Osteoblast (primary cell): ENCODE data around the gene CFAP100. TPM values are rescaled to one million over a fixed set of nuclear protein-coding genes. Genes with fewer than 3 reads are reported as not detected.

ENCODE experiments used
- DNase-seq: peaks from one replicate; pipeline ENCODE4 v3.0.0; 2011; ENCODE audit warnings: low spot score, mixed read lengths; ENCODE audit not compliant: insufficient read length; ENCODE audit errors: missing footprints
- H2AFZ ChIP-seq: 2 replicates; pipeline ENCODE4 v1.6.0; 2011; ENCODE audit warnings: mild to moderate bottlenecking, low read length
- H3K27ac ChIP-seq: 2 replicates; pipeline ENCODE4 v1.5.1; 2011; ENCODE audit warnings: mild to moderate bottlenecking, low read depth, low read length, moderate library complexity
- H3K27me3 ChIP-seq: 2 replicates; pipeline ENCODE4 v1.6.0; 2012; ENCODE audit warnings: mild to moderate bottlenecking, control low read depth, inconsistent platforms, low read length, moderate library complexity; ENCODE audit not compliant: insufficient read depth
- H3K36me3 ChIP-seq: 2 replicates; pipeline ENCODE4 v1.5.1; 2011; ENCODE audit warnings: mild to moderate bottlenecking, low read length, control low read depth, moderate library complexity; ENCODE audit not compliant: insufficient read depth
- H3K4me1 ChIP-seq: 2 replicates; pipeline ENCODE4 v1.5.1; 2011; ENCODE audit warnings: mild to moderate bottlenecking, low read length, control low read depth, moderate library complexity; ENCODE audit not compliant: insufficient read depth
- H3K4me2 ChIP-seq: 2 replicates; pipeline ENCODE4 v1.6.0; 2011; ENCODE audit warnings: mild to moderate bottlenecking, low read length; ENCODE audit not compliant: insufficient read depth
- H3K4me3 ChIP-seq: fragments of 200-600 bp; sonication (generic); 3 replicates; pipeline ENCODE4 v1.5.1; 2012; ENCODE audit warnings: mild to moderate bottlenecking, low read length, inconsistent platforms; ENCODE audit not compliant: insufficient read depth
- H3K79me2 ChIP-seq: 2 replicates; pipeline ENCODE4 v1.6.0; 2012; ENCODE audit warnings: mild to moderate bottlenecking, low read length, control low read depth, inconsistent platforms; ENCODE audit not compliant: insufficient read depth
- H3K9me3 ChIP-seq: 2 replicates; pipeline ENCODE4 v1.5.1; 2011; ENCODE audit warnings: low read depth, low read length, control low read depth
- H4K20me1 ChIP-seq: 2 replicates; pipeline ENCODE4 v1.6.0; 2012; ENCODE audit warnings: mild to moderate bottlenecking, low read length, control low read depth; ENCODE audit not compliant: insufficient read depth
- total RNA-seq: library from RNA; depleted of rRNA; stranded (reverse); fragments of >200 nt; gene quantifications from 2 replicates; pipeline ENCODE4 v1.2.3, GENCODE V29; 2012
- TF ChIP-seq, protein P1 (sequence below): IDR thresholded peaks from 2 replicates; pipeline ENCODE4 v1.5.1; 2011; ENCODE audit warnings: mild to moderate bottlenecking, low read depth, low read length, moderate library complexity; ENCODE audit errors: extremely low read depth

Gene CFAP100
- total RNA-seq, 1 donor: not detected

DNA sequence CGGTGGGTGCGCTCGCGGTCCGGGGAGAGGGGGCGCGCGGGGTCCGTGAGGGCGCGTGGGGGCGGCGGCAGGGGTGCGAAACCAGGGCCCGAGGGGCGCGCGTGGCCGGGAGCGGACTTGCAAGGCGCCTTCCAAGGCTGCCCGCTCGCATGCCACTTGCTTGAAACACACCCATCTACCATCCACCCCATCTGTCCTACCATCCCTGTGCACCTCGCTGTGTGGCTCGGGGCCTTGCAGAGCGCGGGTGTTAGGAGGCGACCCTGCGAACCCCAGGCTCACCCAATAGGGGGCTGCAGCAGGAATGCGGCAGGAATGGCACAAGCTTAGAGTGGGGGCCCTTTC lies 240 bp downstream of the CFAP100 start:
- Histone ChIP-seq H3K27me3 (peaks cover 41% of the 10 kb centered on the region), H3K4me1 (no peaks in the 10 kb centered on the region), H3K4me3 (peak overlapping the region; percentile 16), H3K79me2 (no peaks in the 10 kb centered on the region), H3K9me3 (no peaks in the 10 kb centered on the region), H3K27ac (no peak overlapping the region), H2AFZ (no peak overlapping the region), H3K36me3 (no peaks in the 10 kb centered on the region), H3K4me2 (peak overlapping the region; percentile 23), H4K20me1 (no peaks in the 10 kb centered on the region)
- no peak for DNase-seq
- TF ChIP-seq, protein P1, sequence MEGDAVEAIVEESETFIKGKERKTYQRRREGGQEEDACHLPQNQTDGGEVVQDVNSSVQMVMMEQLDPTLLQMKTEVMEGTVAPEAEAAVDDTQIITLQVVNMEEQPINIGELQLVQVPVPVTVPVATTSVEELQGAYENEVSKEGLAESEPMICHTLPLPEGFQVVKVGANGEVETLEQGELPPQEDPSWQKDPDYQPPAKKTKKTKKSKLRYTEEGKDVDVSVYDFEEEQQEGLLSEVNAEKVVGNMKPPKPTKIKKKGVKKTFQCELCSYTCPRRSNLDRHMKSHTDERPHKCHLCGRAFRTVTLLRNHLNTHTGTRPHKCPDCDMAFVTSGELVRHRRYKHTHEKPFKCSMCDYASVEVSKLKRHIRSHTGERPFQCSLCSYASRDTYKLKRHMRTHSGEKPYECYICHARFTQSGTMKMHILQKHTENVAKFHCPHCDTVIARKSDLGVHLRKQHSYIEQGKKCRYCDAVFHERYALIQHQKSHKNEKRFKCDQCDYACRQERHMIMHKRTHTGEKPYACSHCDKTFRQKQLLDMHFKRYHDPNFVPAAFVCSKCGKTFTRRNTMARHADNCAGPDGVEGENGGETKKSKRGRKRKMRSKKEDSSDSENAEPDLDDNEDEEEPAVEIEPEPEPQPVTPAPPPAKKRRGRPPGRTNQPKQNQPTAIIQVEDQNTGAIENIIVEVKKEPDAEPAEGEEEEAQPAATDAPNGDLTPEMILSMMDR: no peak

DNA sequence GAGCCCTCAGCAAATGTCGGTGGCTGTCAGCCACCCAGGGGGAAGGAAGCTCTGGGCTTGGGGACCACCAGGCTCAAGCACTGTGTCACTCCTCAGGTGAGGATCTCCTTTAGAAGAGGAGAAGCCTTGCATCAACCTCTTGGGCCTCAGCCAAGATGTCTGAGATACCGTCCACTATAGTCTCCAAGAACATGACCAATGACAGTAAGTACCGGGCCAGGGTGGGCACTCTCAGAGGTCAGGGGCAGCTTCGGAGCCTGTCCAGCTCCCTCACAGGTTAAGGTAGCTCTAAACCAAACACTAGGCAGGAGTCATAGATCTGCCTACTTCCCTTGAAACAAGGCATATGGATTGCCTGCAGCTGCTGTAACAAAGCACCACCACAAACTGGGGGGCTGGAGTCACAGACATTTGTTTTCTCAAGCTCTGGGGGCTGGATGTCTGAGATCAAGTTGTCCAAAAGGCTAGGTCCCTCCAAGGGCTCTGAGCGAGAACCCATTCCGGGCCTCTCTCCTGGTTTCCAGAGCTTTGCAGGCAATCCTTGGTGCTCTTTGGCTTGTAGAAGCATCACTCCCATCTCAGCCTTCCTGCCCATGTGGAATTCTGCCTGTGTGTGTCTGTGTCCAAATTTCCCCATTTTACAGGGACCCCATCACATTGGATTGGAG lies 1.3 kb downstream of the CFAP100 start:
- no peak overlapping the region for H3K4me2 ChIP-seq
- TF ChIP-seq, protein P1: no peak
- no peak overlapping the region for H3K27ac ChIP-seq
- H4K20me1 ChIP-seq: no peaks in the 10 kb centered on the region
- peaks cover 41% of the 10 kb centered on the region for H3K27me3 ChIP-seq
- no peaks in the 10 kb centered on the region for H3K4me1 ChIP-seq
- H3K9me3 ChIP-seq: no peaks in the 10 kb centered on the region
- H2AFZ ChIP-seq: no peak overlapping the region
- H3K4me3 ChIP-seq: no peak overlapping the region
- peak; percentile 21 for DNase-seq
- H3K79me2 ChIP-seq: no peaks in the 10 kb centered on the region
- H3K36me3 ChIP-seq: no peaks in the 10 kb centered on the region

DNA sequence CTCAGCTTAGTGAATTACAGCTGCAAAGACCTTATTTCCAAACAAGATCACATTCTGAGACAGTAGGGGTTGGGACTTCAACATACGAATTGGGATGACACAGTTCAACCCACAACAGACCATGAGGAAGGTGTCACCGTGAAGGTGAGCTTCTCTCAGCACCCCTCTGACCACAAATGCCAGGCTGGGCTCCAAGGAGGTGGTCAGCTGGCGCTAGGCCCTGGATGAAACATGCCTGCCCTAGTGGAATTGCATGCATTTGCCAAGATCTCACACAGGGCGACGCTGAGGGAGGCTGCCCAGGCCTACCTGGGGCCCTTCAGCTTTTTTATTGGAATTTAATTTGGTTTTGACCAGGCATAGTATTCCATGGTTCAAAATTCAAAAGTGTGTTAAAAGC lies 1.8 kb downstream of the CFAP100 start:
- H3K4me1 ChIP-seq: no peaks in the 10 kb centered on the region
- H3K4me3 ChIP-seq: no peak overlapping the region
- no peaks in the 10 kb centered on the region for H3K79me2 ChIP-seq

More for the DNA sequence above, 1.8 kb downstream of the CFAP100 start:
- Histone ChIP-seq H4K20me1 (no peaks in the 10 kb centered on the region), H3K36me3 (no peaks in the 10 kb centered on the region), H2AFZ (no peak overlapping the region), H3K27ac (no peak overlapping the region), H3K4me2 (no peak overlapping the region), H3K27me3 (peaks cover 41% of the 10 kb centered on the region), H3K9me3 (no peaks in the 10 kb centered on the region)
- DNase-seq: peak; percentile 42
- TF ChIP-seq, protein P1: no peak
